PC-3 (cell line): ENCODE measurements around the gene METTL16.

Experiments used
- CTCF ChIP-seq: fragments of 300-600 bp; sonication (generic); conservative IDR thresholded peaks from 2 replicates; pipeline ENCODE4 v1.5.1; 2017; ENCODE audit warnings: antibody characterized with exemption, low read depth, mild to moderate bottlenecking, low read length
- EZH2 ChIP-seq: fragments of 300-600 bp; sonication (generic); IDR thresholded peaks from one replicate; pipeline ENCODE4 v1.6.1; 2017; ENCODE audit warnings: antibody characterized with exemption, mild to moderate bottlenecking, low read length; ENCODE audit not compliant: unreplicated experiment

- TF ChIP-seq EZH2 = no peak
- no peak for TF ChIP-seq CTCF
These were observed 104.5 kb downstream of the METTL16 start for GRCh38 chr17:2406903-2407790.
